Bronchial epithelial cell (primary cell): Measurements from ENCODE around the gene UNCX. TPM values are rescaled to one million over a fixed set of nuclear protein-coding genes. Genes with fewer than 3 reads are reported as not detected.

Source experiments
- DNase-seq: peaks from one replicate; pipeline ENCODE4 v3.0.0-alpha.2; 2010; ENCODE audit warnings: low read depth
- FAIRE-seq: peaks from 2 replicates; lab custom pipeline; 2011; peaks lifted over from hg19 to GRCh38; lab: Jason Lieb, UNC
- H3K27me3 ChIP-seq: 2 replicates; pipeline ENCODE4 v1.5.1; 2011; ENCODE audit warnings: low read length; ENCODE audit not compliant: control insufficient read depth, insufficient read depth
- H3K36me3 ChIP-seq: 2 replicates; pipeline ENCODE4 v1.5.1; 2011; ENCODE audit warnings: low read length; ENCODE audit not compliant: control insufficient read depth, insufficient read depth
- H3K4me3 ChIP-seq: 2 replicates; pipeline ENCODE4 v1.5.1; 2011; ENCODE audit warnings: mild to moderate bottlenecking, low read depth, low read length, control low read depth
- total RNA-seq: library from RNA; depleted of rRNA; stranded (reverse); fragments of >200 nt; gene quantifications from 2 replicates; pipeline ENCODE4 v1.2.1, GENCODE V29; 2014
- TF ChIP-seq, protein P1 (sequence below): IDR thresholded peaks from 2 replicates; pipeline ENCODE4 v1.5.1; 2011; ENCODE audit warnings: mild to moderate bottlenecking, moderate library complexity, low read length, control low read depth, inconsistent platforms; ENCODE audit not compliant: insufficient read depth, severe bottlenecking

Gene UNCX
- total RNA-seq, 1 donor from 2014 or later, result not detected

DNA sequence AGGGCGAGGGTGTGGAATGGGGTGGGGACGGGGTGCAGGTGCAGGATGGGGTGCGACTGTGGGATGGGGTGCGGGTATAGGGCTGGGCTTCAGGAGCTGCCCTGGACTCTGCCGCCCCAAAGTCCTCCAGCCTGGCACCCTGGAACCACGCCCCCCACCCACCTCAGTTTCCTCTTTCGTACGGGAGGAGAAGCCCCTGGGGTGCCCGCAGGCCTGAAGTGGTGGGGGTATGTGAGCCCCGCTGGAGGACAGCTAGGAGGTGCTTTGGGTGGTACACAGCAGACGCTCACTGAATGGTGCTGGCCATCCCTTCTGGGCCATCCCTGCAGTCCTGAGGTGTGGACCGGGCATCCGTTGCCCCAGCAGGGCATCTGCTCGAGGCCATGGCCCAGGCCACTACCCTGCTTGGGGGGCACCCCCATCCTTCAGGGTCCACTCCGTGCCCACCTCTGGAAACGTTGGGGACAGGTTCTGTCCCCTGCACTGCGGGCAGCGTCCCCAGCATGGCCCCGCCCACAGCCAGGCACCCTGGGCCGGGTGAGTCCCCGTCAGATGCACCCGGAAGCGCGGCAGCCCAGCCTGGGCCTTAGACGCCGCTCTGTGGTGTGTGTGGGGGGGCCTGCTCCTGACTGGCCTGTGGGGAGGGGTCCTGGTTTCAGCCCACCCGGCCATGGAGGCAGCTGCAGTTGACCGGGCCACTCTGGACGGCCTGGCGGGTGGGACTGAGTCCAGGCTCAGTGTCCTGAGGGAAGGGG is 41.6 kb downstream of the UNCX start:
- TF ChIP-seq, protein P1, sequence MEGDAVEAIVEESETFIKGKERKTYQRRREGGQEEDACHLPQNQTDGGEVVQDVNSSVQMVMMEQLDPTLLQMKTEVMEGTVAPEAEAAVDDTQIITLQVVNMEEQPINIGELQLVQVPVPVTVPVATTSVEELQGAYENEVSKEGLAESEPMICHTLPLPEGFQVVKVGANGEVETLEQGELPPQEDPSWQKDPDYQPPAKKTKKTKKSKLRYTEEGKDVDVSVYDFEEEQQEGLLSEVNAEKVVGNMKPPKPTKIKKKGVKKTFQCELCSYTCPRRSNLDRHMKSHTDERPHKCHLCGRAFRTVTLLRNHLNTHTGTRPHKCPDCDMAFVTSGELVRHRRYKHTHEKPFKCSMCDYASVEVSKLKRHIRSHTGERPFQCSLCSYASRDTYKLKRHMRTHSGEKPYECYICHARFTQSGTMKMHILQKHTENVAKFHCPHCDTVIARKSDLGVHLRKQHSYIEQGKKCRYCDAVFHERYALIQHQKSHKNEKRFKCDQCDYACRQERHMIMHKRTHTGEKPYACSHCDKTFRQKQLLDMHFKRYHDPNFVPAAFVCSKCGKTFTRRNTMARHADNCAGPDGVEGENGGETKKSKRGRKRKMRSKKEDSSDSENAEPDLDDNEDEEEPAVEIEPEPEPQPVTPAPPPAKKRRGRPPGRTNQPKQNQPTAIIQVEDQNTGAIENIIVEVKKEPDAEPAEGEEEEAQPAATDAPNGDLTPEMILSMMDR, result no peak
- FAIRE-seq (no peak), DNase-seq (no peak)
- Histone ChIP-seq H3K27me3 (no peaks in the 10 kb centered on the region), H3K36me3 (no peaks in the 10 kb centered on the region), H3K4me3 (no peak overlapping the region)

DNA sequence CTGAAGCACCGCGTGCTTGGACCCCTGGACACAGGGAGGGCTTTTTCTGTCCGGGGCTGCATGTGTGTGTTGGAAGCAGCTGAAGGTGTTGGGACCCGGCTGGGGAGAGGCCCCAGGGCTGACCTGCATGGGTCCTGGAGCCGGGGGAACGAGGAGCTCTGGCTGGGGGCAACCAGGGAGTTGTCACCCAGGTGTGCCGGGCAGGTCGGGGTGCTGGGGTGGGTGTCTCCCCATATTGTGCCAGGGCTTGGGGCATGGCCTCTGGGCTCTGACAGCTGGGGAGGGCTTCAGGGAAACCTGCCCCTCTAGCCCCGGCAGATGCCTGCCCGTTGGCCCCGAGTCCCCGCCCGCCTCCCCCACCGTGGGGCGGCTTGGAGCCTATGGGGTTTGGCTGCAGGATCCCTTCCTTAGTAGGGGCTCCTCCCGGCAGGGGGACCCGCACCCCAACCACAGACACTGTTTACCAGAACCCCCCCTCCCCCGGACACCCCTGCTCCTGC is 42.3 kb downstream of the UNCX start:
- Histone ChIP-seq H3K4me3 (no peak overlapping the region), H3K36me3 (no peaks in the 10 kb centered on the region), H3K27me3 (no peaks in the 10 kb centered on the region)
- TF ChIP-seq, protein P1, result no peak
- FAIRE-seq, result no peak
- DNase-seq, result no peak

DNA sequence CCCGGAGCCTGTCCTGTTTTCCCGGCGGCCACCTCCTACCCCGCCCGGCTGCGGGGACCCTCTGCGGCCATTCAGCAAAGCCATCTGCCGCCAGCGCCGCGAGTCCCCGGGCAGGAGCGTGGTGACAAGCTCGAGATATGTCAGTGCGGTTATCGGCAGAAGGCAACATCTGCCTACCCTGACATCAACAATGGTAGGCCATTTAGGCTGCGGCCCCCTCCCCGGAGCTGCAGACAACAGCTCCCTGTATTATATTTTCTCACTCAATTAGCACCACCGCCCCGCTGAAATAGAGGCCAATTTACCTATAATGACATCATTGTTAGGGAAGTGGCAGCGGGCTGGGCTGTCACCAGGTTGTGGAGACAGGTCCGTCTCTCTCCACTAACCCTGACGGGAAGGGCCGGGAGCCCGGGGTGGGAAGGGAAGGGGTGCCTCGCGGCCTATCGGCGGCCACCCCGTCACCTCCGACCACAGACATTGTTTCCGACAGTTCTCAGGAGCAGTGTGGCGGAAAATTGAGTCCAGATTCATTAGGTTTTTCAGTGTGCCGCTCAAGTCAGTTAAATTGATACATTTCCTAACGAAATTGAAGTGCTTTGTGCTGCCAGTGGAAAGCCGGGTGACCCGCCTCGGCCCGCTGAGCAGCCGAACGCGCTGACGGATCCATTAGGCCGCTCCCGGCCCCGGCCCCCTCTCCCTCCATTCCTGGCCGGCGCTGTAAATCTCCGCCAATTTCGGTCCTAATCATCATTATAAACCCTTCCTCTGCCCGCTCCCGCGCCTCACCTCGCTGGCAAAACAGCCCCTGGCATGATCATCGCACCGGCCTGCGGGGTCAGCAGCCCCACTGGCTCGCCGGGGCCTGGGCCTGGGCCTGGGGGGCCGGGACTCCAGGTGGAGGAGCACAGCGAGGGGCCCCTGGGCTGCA is 43.0 kb downstream of the UNCX start:
- no peaks in the 10 kb centered on the region for H3K27me3 ChIP-seq
- DNase-seq (no peak), FAIRE-seq (no peak)
- TF ChIP-seq, protein P1, result no peak
- H3K4me3 ChIP-seq, result no peak overlapping the region
- no peaks in the 10 kb centered on the region for H3K36me3 ChIP-seq

DNA sequence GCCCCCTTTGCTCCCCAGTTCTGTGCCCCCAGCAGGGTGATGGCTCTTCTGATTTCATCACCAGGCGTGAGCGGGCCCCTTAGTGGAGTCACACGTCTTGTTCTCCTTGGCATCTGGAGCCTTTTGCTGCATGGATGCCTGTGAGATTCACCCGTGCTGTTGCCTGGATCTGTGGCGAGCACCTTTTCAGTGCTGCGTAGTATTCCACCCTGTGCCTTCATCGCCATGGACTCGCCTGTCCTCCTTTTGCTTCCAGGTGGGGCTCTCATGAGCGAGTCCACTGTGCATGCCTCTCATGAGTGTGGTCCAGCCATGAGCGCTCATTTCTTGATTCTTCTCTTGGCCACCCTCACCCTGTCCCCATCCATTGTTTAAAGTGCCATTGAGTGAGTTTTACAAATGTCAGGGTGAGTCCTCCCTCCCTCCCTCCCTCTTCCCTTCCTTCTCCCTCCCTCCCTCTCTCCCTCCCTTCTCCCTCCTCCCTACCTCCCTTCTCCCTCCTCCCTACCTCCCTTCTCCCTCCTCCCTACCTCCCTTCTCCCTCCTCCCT is 44.0 kb downstream of the UNCX start:
- TF ChIP-seq, protein P1, result no peak
- no peak for FAIRE-seq
- Histone ChIP-seq H3K36me3 (no peaks in the 10 kb centered on the region), H3K27me3 (no peaks in the 10 kb centered on the region), H3K4me3 (no peak overlapping the region)
- no peak for DNase-seq

DNA sequence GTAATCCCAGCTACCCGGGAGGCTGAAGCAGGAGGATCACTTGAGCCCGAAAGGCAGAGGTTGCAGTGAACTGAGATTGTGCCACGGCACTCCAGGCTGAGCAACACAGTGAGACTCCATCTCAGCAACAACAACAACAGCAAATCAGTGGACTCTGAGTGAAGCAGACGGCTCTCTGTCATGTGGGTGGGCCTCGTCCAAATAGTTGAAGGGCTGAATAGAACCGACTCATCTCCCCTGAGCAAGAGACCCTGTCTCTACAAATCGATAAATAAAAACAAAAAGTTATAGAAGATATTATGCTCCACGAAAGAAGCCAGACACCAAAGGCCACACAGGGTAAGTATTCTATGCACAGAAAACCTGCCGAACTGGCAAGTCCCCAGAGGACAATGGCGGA is 45.9 kb downstream of the UNCX start:
- FAIRE-seq (no peak), DNase-seq (no peak)
- H3K36me3 ChIP-seq, result no peaks in the 10 kb centered on the region
- H3K4me3 ChIP-seq, result no peak overlapping the region
- no peaks in the 10 kb centered on the region for H3K27me3 ChIP-seq
- TF ChIP-seq, protein P1, result no peak
